CD4-positive, alpha-beta T cell treated with Interleukin-15 for 4 hours (primary cell): ENCODE results near the gene CD28.

Experiments
- DNase-seq: peaks from one replicate; pipeline ENCODE4 v3.0.0-alpha.2; 2020; ENCODE audit warnings: low spot score

Gene CD28

DNA sequence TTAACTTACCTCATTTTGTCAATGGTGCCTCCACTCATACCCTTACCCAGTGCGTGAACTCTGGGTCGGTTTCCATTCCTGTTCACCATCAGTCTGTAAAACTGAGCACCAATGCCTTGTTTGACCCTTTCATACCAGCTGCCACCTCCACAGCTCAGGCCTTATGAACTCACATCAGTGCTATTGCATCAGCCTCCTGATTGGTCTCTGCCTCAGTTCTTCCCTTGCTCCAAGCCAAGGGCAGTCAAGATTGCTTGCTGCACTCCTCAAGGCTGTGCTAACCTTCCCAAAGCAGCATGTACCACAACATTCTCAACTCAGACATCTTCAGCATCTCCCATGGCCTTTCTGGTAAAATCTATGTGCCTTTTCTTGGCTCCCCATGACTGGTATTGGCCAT is 9.3 kb downstream of the CD28 start:
- DNase-seq, result no peak

DNA sequence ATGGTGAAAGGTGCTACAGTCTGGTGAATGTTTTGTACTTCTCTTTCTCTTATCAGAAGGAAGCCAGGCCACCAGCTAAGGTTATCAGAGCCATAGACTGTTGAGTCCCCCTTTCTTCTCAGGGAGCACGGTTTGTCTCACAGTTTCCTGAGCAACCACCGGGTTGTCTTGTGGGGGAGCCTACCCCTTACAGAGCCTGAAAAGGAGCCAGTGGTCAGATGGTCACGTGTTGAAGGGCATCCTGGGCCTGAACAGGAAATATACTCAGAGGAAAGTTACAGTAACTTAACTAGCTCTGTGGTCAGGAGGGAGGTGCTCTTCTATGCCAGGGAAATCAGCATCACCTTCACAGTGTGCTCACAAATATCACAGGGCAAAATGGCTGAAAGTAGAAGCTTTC is 11.6 kb downstream of the CD28 start:
- DNase-seq, result peak; percentile 56

DNA sequence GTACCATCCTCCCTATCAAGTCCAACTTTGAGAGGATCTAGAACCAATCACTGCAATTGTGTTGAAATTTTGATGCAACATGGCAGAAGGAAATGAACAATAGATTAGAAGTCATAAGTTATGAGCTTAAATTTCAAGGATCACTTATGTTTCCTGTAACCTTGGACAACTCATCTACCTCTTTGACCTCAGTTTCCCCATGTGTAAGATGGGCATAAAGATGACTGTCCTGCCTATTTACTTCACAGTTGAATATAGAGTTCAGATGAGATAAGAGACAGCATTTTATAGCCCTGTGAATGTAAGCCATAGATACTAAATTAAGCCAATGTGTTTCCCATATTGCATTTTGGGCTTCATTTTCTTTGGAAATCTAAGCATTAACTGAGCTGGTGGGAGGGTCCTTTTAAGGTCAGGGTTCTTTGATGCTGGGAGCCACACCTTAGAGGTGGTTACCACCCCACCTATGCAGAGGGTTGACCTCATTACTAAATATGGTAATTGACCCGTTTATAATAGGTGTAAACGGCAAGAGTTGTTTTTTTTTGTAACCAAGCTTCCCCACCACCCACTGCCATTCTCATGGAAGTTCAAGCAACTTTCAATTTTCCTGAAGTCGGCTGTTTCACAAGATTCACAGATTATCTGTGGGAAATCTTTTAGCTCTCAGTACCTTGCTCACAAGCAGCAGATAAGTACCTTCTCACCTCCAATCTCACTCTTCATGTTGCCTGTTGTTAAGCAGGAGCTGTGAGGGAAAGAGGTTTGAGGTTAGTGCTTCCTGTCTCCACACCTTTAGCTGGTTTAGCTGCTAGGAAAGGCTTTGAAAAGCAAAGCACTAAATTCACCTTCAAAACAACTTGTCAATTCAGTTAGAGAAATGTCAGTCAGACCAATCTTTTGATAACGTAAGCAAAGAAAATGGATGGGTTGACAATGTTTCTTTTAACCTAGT is 13.3 kb downstream of the CD28 start:
- DNase-seq, result peak; percentile 70

DNA sequence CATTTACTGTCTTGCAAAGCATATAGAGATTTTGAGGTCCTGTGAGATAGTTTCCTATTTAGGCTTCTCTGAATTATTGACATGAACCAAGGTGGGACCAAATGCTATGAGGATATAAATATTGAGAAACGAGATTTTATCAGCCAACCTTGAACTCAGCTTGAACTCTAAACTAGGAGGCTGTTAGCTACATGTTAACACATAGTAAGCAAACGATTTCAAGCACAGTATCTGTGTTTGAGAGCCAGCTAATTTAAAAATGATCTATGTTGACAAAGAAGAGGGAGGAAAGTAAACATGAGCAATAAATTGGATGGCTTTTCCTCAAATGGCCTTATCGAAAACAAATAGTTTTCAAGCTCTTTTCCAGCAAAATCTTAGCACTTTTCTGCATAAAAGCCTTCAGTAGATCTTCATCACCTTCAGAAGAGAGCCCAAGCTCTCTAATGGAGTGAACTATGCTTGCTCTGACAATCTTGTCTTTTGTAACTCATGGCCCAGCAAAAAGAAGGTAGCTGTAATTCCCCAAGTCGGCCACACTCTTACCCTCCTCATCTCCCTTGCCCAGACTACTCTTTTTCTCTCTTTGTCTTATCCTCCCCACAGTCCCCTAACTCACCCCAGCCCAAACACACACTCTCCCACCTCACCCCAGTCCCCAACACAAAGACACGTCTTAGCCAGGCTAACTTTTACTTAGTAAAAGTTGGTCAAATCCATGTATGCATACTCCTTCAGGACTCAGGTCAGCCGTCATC is 14.7 kb downstream of the CD28 start:
- DNase-seq, result no peak

DNA sequence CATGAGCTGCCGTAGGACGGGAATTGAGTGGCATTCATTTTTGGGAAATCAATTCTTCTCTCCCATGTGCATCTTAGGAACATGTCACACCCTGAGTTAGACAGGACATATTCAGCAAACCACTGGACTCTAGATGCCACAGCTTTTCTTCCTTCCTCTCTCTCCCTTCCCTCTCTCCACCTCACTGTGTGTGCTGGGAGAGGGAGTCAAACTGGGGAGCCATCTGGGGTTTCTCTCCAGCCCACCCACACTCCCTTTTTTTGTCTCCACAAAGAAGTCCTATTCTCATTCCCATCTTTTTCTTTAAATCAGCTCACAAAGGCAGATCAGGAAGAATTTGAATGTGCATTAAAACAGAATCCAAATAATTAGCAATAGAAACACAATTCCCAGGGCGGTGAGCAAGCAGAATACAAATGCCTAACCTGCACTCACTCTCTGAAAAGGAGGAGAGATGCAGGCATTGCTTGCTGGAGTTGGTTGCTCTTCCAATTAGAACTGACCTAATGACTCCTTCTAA is 15.4 kb downstream of the CD28 start:
- DNase-seq, result no peak

DNA sequence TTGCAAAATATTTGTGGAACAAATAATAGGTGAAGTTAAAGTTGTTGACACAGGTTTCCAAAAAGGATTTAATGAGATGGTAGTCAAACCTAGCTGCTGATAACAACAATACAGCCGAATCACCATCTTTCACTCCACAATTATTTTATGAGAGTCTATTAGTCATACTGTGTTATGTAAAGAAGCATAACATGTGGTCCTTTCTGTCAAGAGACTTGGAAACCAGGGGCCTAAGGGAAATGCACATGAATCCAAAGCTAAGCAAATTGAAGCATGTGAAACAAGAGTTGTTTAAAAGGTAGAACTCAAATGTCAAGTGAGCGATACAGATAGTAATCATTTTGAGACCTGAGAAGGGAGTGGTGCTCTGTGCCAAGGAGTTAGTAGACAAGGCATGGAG is 16.0 kb downstream of the CD28 start:
- no peak for DNase-seq

DNA sequence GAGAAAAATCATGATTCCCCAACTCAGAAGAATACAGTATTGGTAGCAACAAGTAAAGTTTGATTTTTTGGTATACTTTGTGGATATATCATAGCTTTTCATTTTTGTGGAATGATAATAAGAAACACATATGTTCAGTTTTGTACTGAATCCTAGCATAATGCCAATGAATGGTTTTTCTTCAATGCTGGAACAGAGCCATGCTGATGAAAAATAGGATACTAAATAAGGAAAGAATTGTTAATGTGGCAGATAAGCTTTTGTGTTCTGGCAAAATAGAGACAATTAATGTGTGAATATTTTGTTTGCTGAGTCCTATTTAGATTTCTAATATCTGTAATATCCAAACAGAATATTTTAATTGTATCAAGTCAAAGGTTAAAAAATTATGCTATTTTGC is 21.9 kb downstream of the CD28 start:
- no peak for DNase-seq

DNA sequence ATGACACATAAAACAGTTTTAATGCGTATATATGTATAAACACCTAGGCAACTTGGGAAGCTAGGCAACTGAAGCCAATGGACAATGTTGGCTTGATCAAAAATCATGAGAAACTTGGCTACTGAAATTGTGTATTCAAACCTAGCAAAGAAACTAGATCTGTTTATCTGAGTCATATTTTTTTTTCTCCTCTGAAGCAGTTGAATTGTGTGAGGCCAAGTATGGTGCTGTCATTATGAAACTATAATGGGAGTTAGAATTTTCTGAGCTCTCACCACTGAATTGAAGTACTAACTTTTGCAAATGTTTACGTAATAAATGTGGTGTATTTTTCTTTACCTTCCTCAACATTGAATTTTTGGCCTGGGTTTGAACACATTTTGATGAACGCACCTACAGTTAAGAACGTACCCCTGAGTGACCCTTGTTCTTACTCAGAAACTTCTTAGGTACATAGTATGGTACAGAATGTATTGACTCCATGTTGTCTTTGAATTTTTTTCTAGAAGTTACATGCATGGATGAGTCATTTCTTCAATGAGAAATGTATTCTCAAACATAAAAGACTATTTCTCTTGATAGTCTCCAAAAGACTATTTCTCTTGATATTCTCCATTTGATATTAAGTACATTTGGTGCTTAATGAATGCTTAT is 23.8 kb downstream of the CD28 start:
- no peak for DNase-seq

DNA sequence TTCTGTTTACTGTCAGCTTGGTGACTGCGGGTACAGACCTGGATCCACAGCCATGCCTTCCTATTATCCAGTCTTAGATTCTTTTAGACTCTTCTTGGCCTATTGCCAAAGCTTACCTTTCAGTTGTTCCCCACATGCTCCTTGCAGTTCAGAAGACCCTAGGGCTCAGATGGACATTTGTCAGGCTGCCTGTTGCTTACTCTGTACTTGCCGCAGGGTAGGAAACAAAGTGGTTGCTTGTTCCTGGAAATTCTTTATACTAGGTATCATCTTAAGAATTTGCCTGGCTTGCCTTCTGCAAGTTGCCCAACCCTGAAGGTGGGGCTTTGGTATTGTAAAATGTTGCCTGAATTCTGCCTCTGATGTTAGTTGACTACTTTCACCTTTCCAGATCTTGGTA is 24.4 kb downstream of the CD28 start:
- no peak for DNase-seq

DNA sequence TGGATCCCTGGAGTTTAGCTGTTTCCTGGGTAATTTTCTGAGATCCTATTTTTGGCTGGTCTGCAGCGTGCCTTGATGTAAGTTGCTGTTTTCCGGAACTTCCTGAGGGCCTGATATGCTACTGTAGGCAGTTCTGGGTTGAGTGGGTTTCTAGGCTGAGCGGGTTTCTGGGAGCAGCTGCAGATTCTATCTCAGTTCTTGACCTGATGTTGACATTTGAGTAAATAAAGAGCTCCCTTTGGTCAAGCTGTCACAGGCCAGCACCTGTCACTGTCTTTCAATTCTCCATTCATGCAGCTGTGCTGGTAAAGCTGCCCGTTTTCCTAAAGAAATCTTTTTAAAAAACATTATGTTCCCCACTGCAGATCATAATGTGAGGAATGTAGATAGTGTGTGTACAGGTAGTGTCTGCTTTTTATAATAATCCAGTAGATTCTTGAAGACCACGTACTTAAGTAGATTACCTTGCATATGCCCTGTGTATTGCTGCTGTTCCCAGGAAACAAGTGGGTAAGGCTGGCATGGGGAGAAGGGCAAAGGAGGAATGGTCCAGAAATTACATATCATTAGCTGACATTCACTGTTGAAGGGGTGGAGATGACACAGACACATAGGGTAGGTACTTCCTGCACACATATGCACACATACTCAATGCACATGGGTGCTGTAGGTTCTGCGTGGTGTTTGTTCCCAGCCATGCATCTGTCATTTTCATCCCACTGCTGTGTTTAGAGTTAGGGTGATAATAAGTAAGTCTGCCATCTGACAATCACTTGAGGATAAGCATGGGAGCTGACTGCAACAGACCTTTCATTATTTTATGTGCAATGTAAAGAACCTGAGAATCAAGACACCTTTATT is 25.9 kb downstream of the CD28 start:
- no peak for DNase-seq

DNA sequence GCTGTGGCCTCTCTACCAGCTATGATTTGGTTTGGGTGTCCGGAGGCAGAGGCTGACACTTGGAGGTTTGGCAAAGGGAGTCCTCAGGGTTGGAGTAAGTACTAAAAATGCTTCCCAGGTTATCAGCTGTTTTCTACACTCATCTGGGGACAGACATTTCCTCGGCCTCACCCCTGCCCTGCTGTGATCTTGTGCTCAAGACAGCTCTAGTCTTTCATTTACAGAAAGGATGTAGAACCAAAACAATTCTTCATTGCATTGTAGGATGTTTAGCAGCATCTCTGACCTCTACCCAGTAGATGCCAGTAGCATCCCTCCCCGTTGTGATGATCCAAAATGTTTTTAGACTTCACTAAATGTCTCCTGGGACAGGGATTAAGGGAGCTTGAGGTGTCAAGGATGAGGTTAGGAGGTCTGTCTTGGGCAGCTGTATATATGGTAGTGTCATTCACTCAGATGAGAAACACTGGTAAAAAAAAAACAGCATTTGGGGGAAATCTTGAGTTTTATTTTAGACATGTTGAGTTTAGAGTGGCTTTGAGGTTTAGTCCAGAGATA is 26.6 kb downstream of the CD28 start:
- no peak for DNase-seq

DNA sequence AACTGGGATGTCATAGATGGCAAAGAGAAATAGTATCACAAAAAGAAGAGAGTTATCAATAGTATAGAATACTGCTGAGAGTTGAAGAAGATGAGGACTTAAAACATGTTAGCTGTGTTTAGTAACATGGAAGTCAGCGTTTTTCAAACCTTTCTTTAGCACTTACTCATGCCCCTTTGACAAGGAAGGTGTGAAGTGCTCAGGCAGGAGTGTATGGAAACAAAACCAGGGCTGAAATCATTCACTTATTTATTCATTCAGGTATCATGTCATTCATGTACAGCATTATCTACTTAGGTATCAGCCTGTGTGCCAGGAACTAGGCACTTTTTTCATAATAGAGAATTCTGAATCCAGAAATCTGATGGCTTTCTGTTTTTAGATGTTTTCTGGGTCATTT is 27.2 kb downstream of the CD28 start:
- DNase-seq, result no peak

DNA sequence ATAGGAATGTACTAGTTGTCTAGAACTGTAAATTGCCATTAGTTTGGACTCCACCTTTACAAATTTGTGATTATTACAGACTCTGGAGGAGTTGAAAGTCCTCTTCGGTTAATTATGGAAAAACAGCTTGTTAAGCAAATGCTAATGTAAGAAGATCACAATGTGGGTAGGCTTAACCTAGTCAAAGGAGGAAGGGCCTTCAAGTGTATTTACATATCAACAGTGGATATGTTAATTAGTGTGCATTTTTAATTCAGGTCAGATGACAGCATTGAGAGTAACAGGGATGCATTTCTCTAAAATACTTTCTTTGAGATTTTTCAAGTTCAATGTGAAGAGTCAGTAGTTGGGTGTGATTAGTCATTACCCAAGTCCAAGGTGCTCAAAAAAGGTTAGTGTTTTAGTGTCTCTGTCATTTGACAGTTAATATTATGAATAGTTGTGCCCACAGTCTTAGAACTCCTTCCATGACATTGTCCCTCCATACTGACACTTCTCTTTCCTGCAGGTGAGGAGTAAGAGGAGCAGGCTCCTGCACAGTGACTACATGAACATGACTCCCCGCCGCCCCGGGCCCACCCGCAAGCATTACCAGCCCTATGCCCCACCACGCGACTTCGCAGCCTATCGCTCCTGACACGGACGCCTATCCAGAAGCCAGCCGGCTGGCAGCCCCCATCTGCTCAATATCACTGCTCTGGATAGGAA is 28.0 kb downstream of the CD28 start:
- DNase-seq, result no peak

DNA sequence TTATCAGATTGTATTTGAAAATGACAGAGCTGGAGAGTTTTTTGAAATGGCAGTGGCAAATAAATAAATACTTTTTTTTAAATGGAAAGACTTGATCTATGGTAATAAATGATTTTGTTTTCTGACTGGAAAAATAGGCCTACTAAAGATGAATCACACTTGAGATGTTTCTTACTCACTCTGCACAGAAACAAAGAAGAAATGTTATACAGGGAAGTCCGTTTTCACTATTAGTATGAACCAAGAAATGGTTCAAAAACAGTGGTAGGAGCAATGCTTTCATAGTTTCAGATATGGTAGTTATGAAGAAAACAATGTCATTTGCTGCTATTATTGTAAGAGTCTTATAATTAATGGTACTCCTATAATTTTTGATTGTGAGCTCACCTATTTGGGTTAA is 30.9 kb downstream of the CD28 start:
- DNase-seq, result peak; percentile 43

DNA sequence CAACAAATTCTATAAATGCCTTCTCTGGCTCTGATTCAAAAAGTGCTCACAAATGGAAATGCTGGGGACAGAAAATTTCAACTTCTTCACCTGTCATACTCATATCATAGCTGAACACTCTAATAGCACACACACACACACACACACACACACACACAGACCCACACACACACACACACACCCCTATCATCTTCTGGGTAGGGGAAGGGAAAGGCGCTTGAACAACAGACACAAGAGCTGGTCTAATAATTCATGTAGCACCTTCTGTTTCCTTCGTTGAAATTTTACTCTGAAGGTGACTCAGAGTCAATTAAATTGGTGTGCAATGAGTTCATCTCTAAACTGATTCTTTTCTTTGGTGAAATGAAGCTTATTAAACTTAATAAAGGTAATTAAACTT is 32.9 kb downstream of the CD28 start:
- DNase-seq, result peak; percentile 78

DNA sequence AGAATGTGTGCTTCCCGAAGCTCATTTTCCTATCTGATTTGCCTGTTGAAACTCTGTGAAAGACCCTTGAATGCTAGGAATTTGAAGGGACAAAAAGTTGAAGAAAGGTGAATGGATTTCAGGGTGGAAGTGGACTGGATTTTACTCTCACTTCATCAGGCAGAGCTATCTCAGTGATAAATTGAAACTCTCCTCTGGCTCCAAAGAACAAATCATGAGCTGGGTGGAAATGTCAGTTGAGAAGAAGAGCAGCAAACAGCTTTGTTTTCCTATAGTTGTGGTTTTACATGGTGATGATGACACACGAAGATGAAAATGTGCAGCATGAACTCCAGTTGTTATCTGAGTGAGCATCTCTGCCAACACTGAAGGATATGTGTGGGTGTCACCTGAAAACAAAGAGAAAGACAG is 34.4 kb downstream of the CD28 start:
- peak; percentile 80 for DNase-seq

DNA sequence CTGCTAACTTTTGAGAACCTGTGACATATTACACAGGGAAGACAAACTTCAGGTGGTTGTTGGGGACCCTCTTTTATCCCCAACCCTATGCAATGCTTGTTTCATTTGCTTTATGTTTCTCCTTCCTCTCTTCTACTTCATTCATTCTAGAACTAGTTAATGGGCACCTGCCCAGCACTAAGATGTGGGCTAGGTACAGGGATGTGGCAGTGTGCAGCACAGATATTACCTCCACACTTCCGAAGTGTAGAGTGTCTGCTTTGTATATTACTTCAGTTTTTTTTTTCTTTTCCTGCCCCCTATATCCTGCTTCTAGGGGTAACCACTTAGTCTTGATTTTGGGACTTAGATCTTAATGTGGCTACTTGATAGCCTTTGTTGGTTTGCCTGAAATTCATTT is 35.1 kb downstream of the CD28 start:
- no peak for DNase-seq

DNA sequence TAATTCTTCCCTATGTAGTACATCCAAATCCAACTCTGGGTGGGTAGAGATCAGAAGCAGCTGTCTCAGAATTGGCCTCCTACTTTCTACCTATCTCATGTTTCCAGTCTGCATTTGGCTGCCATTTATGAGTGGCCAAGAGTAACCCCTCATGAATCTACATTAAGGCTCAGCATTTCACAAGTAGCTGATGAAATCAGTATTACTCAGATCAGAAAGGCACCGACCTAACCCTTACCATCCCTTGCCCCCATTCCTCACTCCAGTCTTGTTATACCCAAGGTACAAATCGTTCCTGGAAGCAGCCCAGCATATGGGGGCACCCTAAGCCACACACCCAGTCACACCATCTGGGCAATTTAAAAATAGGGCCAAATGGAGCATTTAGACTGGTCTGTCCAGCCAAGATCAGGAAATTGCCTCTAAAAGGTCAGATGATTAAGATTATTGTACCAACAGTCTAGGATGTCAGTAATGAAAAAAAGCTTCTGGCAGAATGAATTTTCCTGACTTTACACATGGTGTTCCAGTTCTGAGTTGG is 37.1 kb downstream of the CD28 start:
- no peak for DNase-seq

DNA sequence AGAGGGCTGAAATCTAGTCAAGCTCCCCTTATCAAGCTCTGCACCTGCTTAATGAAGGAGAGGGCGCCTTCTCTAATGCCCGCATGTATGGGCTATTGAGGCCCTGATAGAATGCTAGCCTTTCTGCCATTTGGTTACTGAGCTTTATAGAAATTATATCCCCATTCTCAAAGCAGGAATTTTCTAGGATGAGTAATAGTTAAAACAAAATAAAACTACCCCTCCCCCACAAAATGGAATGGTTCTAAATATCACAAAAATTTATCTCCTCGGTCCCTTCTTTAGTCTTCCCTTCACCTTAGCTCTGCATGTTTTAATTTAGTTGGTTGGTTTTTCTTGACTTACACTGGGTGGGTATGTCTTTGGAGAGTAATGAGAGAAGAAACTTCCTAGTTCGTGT is 37.7 kb downstream of the CD28 start:
- DNase-seq, result no peak

DNA sequence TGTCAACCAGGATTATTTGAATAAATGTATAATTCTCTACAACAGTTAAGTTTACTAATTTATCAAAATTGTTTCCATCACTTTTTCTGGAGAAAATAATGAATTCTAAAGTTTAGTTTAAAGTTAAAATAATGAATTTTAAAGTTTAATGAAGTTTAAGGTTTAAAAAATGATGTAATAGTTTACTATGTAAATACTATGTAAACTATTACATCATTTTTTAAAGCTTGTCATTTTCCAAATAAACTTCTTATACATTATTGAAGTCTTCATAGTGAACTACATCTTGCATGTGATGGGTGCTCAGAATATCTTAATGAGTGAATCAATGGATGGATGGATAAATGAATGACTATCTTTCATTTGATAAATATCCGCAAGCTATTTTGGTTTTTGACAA is 38.8 kb downstream of the CD28 start:
- no peak for DNase-seq
